Esophagus squamous epithelium (tissue), 4 donors: ENCODE results near the gene MROH2A.

Experiments used
- CTCF ChIP-seq, 6 experiments: fragments of 450-650 bp in 4 of 6; fragments of 200-600 bp in 2 of 6; sonication (generic) in 2 of 6; IDR thresholded peaks; one replicate each; pipeline ENCODE4 v1.5.1; 2016 to 2019; ENCODE audit warnings: antibody characterized with exemption in 6 of 6, mild to moderate bottlenecking in 4 of 6, moderate library complexity in 4 of 6
- POLR2A ChIP-seq, 4 donors: fragments of 450-650 bp; IDR thresholded peaks; one replicate each; pipeline ENCODE4 v1.6.1; 2017; ENCODE audit warnings: antibody characterized with exemption in 4 of 4, mild to moderate bottlenecking in 4 of 4, moderate library complexity in 3 of 4

GRCh38 chr2:233796254-233796653 lies 18.1 kb downstream of the MROH2A start:
- TF ChIP-seq CTCF (IDR thresholded peaks at IDR 0.05) = no peak
- TF ChIP-seq POLR2A (IDR thresholded peaks at IDR 0.05) = no peak
